HepG2 (cell line): ENCODE measurements around the gene PDZD7. TPM values are rescaled to one million over a fixed set of nuclear protein-coding genes. Genes with fewer than 3 reads are reported as not detected.

Experiments
- CTCF ChIP-seq: sonication (generic); formaldehyde crosslinking; IDR thresholded peaks from 2 replicates; pipeline ENCODE4 v1.5.0; 2020; ENCODE audit warnings: mild to moderate bottlenecking, missing genetic modification reagents, moderate library complexity
- DNMT3B ChIP-seq: conservative IDR thresholded peaks from 2 replicates; pipeline ENCODE4 v1.6.1; 2016; ENCODE audit warnings: missing biosample characterization, control low read depth
- KDM3A ChIP-seq: IDR thresholded peaks from 2 replicates; pipeline ENCODE4 v1.6.1; 2018; ENCODE audit warnings: low read depth, missing compliant biosample characterization
- MZF1 ChIP-seq: sonication (generic); formaldehyde crosslinking; IDR thresholded peaks from 2 replicates; pipeline ENCODE4 v1.8.1; 2023; ENCODE audit warnings: mild to moderate bottlenecking, missing genetic modification reagents, borderline replicate concordance
- NFYB ChIP-seq: sonication (generic); formaldehyde crosslinking; IDR thresholded peaks from 2 replicates; pipeline ENCODE4 v1.4.0; 2020; ENCODE audit warnings: missing genetic modification reagents
- PLRG1 ChIP-seq: fragments of 450-650 bp; conservative IDR thresholded peaks from 2 replicates; pipeline ENCODE4 v1.6.1; 2016
- POGK ChIP-seq: sonication (generic); formaldehyde crosslinking; conservative IDR thresholded peaks from 2 replicates; pipeline ENCODE4 v1.8.0; 2022; ENCODE audit warnings: mild to moderate bottlenecking, moderate library complexity, missing genetic modification reagents
- SRSF1 ChIP-seq: fragments of 200-400 bp; formaldehyde crosslinking; optimal IDR thresholded peaks from 2 replicates; pipeline ENCODE3; 2017; ENCODE audit warnings: mild to moderate bottlenecking, low read depth, low read length, moderate library complexity
- ZBTB21 ChIP-seq: sonication (generic); formaldehyde crosslinking; IDR thresholded peaks from 2 replicates; pipeline ENCODE4 v1.4.0; 2020; ENCODE audit warnings: missing genetic modification reagents
- ZHX2 ChIP-seq, 2 experiments: sonication (generic) in 1 of 2; formaldehyde crosslinking in 1 of 2; IDR thresholded peaks; 2 replicates each; pipeline versions ENCODE4 v1.6.1 to v1.9.0; 2014 to 2022; ENCODE audit warnings: antibody characterized with exemption in 1 of 2, borderline replicate concordance in 1 of 2, inconsistent platforms in 1 of 2, low read depth in 1 of 2, missing genetic modification reagents in 1 of 2
- ZNF737 ChIP-seq: sonication (generic); formaldehyde crosslinking; IDR thresholded peaks from 2 replicates; pipeline ENCODE4 v1.5.0; 2020; ENCODE audit warnings: missing genetic modification reagents, mild to moderate bottlenecking, borderline replicate concordance
- ZSCAN30 ChIP-seq: sonication (generic); formaldehyde crosslinking; IDR thresholded peaks from 2 replicates; pipeline ENCODE4 v1.5.0; 2020; ENCODE audit warnings: mild to moderate bottlenecking, missing genetic modification reagents
- polyA plus RNA-seq, 8 experiments: library from polyadenylated mRNA; depleted of rRNA in 3 of 8; stranded (reverse) in 7 of 8; unstranded in 1 of 8; fragments of >200 nt; fragmentation: Illumina TruSeq in 4 of 8; extraction: Trizol in 4 of 8; gene quantifications; 2 replicates each; pipeline versions ENCODE4 v1.2.1 to v1.2.3, GENCODE V29; 2011 to 2016; ENCODE audit warnings: low read depth in 4 of 8, missing spikeins in 1 of 8, mixed read lengths in 1 of 8; ENCODE audit not compliant: insufficient read depth in 1 of 8
- total RNA-seq, 5 experiments: library from RNA; depleted of rRNA; stranded (reverse); fragments of >200 nt; fragmentation: Illumina TruSeq; extraction: Trizol; gene quantifications; 2 replicates each; pipeline ENCODE4 v1.2.3, GENCODE V29; 2016; ENCODE audit warnings: low read depth in 1 of 5
- TF ChIP-seq, protein P1 (sequence below): sonication (generic); formaldehyde crosslinking; IDR thresholded peaks from 2 replicates; pipeline ENCODE4 v1.4.0; 2020; ENCODE audit warnings: missing genetic modification reagents
- TF ChIP-seq, protein P2 (sequence below): IDR thresholded peaks from 2 replicates; pipeline ENCODE4 v1.6.1; 2012; ENCODE audit warnings: low read depth, low read length, improper control_type of control experiment

Gene PDZD7
- total and polyA plus RNA-seq, 2 of the 13 experiments (the other 11 are each of a cell fraction or from before 2014, with no cell fraction given), result 0.58 to 0.73 TPM

DNA sequence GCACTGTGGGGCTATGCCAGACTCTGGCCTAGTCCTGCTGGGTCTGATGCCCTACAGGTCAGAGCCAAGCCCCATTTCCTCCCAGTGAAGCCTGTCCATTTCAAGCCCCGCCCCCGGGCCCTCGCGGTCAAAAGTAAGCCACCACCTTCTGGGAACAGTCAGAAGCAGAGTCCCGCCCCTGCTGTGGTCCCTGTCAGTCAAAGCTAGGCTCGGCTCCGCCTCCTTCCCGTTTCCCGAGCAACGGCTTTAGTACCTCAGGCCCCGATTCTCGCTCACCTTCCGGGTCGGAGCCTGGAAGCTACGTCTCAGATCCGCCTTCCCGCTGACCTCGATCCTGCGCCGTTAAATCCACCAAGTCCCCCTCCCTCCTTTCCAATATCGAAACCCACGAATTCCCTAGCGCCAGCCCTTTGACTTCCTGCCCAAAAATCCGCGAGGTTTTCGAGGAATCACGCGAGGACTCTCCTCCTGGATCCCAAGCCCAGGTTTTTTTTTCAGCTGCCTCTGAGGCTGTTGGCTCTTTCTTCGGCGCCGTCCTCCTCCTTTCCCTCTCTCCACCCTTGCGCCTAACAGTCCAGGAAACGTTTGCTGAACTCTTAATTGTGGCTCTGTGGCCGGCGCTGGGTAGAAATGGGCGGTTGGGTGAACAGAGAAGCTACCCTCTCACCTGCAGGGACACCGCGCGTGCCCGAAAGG, 11.9 kb upstream of the PDZD7 start (continued):
- TF ChIP-seq, protein P1, sequence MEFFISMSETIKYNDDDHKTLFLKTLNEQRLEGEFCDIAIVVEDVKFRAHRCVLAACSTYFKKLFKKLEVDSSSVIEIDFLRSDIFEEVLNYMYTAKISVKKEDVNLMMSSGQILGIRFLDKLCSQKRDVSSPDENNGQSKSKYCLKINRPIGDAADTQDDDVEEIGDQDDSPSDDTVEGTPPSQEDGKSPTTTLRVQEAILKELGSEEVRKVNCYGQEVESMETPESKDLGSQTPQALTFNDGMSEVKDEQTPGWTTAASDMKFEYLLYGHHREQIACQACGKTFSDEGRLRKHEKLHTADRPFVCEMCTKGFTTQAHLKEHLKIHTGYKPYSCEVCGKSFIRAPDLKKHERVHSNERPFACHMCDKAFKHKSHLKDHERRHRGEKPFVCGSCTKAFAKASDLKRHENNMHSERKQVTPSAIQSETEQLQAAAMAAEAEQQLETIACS (CRISPR knock-in tag), result no peak
- TF ChIP-seq, protein P2, sequence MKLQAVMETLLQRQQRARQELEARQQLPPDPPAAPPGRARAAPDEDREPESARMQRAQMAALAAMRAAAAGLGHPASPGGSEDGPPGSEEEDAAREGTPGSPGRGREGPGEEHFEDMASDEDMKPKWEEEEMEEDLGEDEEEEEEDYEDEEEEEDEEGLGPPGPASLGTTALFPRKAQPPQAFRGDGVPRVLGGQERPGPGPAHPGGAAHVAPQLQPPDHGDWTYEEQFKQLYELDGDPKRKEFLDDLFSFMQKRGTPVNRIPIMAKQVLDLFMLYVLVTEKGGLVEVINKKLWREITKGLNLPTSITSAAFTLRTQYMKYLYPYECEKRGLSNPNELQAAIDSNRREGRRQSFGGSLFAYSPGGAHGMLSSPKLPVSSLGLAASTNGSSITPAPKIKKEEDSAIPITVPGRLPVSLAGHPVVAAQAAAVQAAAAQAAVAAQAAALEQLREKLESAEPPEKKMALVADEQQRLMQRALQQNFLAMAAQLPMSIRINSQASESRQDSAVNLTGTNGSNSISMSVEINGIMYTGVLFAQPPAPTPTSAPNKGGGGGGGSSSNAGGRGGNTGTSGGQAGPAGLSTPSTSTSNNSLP, result peak; percentile 15; the same call in 1 of the 2 replicates
- TF ChIP-seq POGK (CRISPR knock-in tag), result no peak
- no peak for TF ChIP-seq ZSCAN30
- no peak for TF ChIP-seq PLRG1
- no peak for TF ChIP-seq KDM3A
- no peak for TF ChIP-seq ZHX2 (IDR thresholded peaks at IDR 0.05; ENCODE audit: low read depth)
- no peak for TF ChIP-seq ZHX2 (CRISPR knock-in tag; IDR thresholded peaks at IDR 0.05; ENCODE audit: borderline replicate concordance)
- no peak for TF ChIP-seq ZBTB21 (CRISPR knock-in tag)
- TF ChIP-seq CTCF (CRISPR knock-in tag), result no peak
- TF ChIP-seq SRSF1, result no peak
- no peak; the same call in 1 of the 2 replicates for TF ChIP-seq NFYB (CRISPR knock-in tag)
- TF ChIP-seq MZF1 (CRISPR knock-in tag), result no peak
- TF ChIP-seq DNMT3B, result no peak
- TF ChIP-seq ZNF737, result no peak
